Panc1 (cell line): ENCODE results near the gene PRPS1.

ENCODE experiments used
- POLR2AphosphoS5 ChIP-seq: IDR thresholded peaks from 2 replicates; pipeline ENCODE4 v1.6.1; 2012; ENCODE audit warnings: mild to moderate bottlenecking, low read depth, low read length, moderate library complexity
- TF ChIP-seq, protein P1 (sequence below): fragments of 450-650 bp; IDR thresholded peaks from 2 replicates; pipeline ENCODE4 v1.5.1; 2017; ENCODE audit warnings: mild to moderate bottlenecking
- TF ChIP-seq, protein P2 (sequence below), 2 experiments: IDR thresholded peaks; 2 replicates each; pipeline ENCODE4 v1.6.1; 2011 to 2012; ENCODE audit warnings: low read depth in 2 of 2, control low read depth in 1 of 2, low read length in 1 of 2, mild to moderate bottlenecking in 1 of 2, moderate library complexity in 1 of 2; ENCODE audit not compliant: insufficient read depth in 1 of 2

DNA sequence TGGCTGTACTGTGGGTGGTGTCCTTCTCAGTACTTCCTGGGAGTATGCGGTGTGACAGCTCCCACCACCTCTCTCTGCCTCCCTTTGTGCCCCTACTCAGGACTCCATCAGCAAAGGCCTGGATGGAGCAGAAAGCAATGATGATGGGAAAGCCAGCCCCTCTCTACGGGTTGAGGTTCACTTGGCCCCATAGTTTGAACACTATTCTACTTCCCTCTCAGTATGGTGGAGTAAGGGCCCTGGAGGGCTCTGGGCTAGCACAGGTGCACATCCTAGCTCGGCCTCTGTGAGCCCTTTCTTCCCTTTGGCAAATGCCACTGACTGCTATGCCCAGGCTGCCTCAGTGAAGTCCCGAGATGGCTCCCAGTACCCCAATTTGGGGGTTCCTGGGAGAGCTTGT lies 31.0 kb downstream of the PRPS1 start:
- TF ChIP-seq, protein P1, sequence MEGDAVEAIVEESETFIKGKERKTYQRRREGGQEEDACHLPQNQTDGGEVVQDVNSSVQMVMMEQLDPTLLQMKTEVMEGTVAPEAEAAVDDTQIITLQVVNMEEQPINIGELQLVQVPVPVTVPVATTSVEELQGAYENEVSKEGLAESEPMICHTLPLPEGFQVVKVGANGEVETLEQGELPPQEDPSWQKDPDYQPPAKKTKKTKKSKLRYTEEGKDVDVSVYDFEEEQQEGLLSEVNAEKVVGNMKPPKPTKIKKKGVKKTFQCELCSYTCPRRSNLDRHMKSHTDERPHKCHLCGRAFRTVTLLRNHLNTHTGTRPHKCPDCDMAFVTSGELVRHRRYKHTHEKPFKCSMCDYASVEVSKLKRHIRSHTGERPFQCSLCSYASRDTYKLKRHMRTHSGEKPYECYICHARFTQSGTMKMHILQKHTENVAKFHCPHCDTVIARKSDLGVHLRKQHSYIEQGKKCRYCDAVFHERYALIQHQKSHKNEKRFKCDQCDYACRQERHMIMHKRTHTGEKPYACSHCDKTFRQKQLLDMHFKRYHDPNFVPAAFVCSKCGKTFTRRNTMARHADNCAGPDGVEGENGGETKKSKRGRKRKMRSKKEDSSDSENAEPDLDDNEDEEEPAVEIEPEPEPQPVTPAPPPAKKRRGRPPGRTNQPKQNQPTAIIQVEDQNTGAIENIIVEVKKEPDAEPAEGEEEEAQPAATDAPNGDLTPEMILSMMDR: no peak
- TF ChIP-seq POLR2AphosphoS5: no peak
- TF ChIP-seq, protein P2, sequence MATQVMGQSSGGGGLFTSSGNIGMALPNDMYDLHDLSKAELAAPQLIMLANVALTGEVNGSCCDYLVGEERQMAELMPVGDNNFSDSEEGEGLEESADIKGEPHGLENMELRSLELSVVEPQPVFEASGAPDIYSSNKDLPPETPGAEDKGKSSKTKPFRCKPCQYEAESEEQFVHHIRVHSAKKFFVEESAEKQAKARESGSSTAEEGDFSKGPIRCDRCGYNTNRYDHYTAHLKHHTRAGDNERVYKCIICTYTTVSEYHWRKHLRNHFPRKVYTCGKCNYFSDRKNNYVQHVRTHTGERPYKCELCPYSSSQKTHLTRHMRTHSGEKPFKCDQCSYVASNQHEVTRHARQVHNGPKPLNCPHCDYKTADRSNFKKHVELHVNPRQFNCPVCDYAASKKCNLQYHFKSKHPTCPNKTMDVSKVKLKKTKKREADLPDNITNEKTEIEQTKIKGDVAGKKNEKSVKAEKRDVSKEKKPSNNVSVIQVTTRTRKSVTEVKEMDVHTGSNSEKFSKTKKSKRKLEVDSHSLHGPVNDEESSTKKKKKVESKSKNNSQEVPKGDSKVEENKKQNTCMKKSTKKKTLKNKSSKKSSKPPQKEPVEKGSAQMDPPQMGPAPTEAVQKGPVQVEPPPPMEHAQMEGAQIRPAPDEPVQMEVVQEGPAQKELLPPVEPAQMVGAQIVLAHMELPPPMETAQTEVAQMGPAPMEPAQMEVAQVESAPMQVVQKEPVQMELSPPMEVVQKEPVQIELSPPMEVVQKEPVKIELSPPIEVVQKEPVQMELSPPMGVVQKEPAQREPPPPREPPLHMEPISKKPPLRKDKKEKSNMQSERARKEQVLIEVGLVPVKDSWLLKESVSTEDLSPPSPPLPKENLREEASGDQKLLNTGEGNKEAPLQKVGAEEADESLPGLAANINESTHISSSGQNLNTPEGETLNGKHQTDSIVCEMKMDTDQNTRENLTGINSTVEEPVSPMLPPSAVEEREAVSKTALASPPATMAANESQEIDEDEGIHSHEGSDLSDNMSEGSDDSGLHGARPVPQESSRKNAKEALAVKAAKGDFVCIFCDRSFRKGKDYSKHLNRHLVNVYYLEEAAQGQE (IDR thresholded peaks at IDR 0.05; ENCODE audit: insufficient read depth in 1 of 2, low read depth in 2 of 2, low read length in 1 of 2): no peak
